ENCODE measurements around the gene REV1. TPM values are rescaled to one million over a fixed set of nuclear protein-coding genes. Genes with fewer than 3 reads are reported as not detected.
A peak's percentile ranks its signal among the peaks of the same experiment; 100 is the strongest.
"Not testable (repeated sequence)": the region's sequence is repeated elsewhere in the genome, so short reads cannot be mapped to it uniquely, and the experiment has no call there.

REV1 gene
- total and polyA plus RNA-seq, 2 experiments from 2014 or later = 32.9 to 46.7 TPM

GRCh38 chr2:99504844-99505584, 15.2 kb upstream of the REV1 start (continued):
- no peak for TF ChIP-seq JUNB (IDR thresholded peaks at IDR 0.05; ENCODE audit: unreplicated experiment)
- TF ChIP-seq, protein P1, sequence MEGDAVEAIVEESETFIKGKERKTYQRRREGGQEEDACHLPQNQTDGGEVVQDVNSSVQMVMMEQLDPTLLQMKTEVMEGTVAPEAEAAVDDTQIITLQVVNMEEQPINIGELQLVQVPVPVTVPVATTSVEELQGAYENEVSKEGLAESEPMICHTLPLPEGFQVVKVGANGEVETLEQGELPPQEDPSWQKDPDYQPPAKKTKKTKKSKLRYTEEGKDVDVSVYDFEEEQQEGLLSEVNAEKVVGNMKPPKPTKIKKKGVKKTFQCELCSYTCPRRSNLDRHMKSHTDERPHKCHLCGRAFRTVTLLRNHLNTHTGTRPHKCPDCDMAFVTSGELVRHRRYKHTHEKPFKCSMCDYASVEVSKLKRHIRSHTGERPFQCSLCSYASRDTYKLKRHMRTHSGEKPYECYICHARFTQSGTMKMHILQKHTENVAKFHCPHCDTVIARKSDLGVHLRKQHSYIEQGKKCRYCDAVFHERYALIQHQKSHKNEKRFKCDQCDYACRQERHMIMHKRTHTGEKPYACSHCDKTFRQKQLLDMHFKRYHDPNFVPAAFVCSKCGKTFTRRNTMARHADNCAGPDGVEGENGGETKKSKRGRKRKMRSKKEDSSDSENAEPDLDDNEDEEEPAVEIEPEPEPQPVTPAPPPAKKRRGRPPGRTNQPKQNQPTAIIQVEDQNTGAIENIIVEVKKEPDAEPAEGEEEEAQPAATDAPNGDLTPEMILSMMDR (conservative IDR thresholded peaks at IDR 0.05; ENCODE audit: low read depth in 2 of 2) = no peak
- no peak for TF ChIP-seq EZH2phosphoT487 (IDR thresholded peaks at IDR 0.05; ENCODE audit: unreplicated experiment)
- no peak for TF ChIP-seq CREB1 (CRISPR knock-in tag; IDR thresholded peaks at IDR 0.05; ENCODE audit: low read depth)
- TF ChIP-seq, protein P2, sequence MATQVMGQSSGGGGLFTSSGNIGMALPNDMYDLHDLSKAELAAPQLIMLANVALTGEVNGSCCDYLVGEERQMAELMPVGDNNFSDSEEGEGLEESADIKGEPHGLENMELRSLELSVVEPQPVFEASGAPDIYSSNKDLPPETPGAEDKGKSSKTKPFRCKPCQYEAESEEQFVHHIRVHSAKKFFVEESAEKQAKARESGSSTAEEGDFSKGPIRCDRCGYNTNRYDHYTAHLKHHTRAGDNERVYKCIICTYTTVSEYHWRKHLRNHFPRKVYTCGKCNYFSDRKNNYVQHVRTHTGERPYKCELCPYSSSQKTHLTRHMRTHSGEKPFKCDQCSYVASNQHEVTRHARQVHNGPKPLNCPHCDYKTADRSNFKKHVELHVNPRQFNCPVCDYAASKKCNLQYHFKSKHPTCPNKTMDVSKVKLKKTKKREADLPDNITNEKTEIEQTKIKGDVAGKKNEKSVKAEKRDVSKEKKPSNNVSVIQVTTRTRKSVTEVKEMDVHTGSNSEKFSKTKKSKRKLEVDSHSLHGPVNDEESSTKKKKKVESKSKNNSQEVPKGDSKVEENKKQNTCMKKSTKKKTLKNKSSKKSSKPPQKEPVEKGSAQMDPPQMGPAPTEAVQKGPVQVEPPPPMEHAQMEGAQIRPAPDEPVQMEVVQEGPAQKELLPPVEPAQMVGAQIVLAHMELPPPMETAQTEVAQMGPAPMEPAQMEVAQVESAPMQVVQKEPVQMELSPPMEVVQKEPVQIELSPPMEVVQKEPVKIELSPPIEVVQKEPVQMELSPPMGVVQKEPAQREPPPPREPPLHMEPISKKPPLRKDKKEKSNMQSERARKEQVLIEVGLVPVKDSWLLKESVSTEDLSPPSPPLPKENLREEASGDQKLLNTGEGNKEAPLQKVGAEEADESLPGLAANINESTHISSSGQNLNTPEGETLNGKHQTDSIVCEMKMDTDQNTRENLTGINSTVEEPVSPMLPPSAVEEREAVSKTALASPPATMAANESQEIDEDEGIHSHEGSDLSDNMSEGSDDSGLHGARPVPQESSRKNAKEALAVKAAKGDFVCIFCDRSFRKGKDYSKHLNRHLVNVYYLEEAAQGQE (IDR thresholded peaks at IDR 0.05; ENCODE audit: unreplicated experiment) = no peak
- TF ChIP-seq POLR2AphosphoS5 (IDR thresholded peaks at IDR 0.05; ENCODE audit: low read depth) = no peak
- TF ChIP-seq STAT1 (IDR thresholded peaks at IDR 0.05; ENCODE audit: unreplicated experiment) = no peak

- not testable (repeated sequence) for H4K20me1 ChIP-seq (replicated peaks; ENCODE audit: insufficient read depth); H3K4me3 Mint-ChIP-seq; H3K4me3 ChIP-seq; H3K36me3 Mint-ChIP-seq (ENCODE audit: low read depth); H3K4me1 ChIP-seq (ENCODE audit: insufficient read depth); H3K27ac ChIP-seq (ENCODE audit: low read depth); H3K36me3 ChIP-seq (ENCODE audit: insufficient read depth); H3K4me2 ChIP-seq; H3K27me3 Mint-ChIP-seq (ENCODE audit: insufficient read depth, low read depth, poor library complexity); H3K27me3 ChIP-seq (ENCODE audit: insufficient read depth); DNase-seq (ENCODE audit: low spot score); H3K9me3 Mint-ChIP-seq; ATAC-seq; H3K9me2 ChIP-seq (ENCODE audit: insufficient read depth); H3K79me2 ChIP-seq (replicated peaks; ENCODE audit: insufficient read depth); H3F3A ChIP-seq (replicated peaks; ENCODE audit: low read depth)
- peak overlapping the region; percentile 30 for H2AFZ ChIP-seq
- Mint-ChIP-seq H3K4me1 (peaks cover 16% of the 10 kb centered on the region), H3K27ac (0 out of 2 replicates have a peak overlapping the region, but pooled peaks have one; percentile 46)
Observed at GRCh38 chr2:99503662-99504416, 14.0 kb upstream of the REV1 start.

Data from GM23338 (cell line).